ENCODE data around the gene UNC5C.

GRCh38 chr4:95325665-95326064 is 223.1 kb downstream of the UNC5C start:
- TF ChIP-seq, protein P1, sequence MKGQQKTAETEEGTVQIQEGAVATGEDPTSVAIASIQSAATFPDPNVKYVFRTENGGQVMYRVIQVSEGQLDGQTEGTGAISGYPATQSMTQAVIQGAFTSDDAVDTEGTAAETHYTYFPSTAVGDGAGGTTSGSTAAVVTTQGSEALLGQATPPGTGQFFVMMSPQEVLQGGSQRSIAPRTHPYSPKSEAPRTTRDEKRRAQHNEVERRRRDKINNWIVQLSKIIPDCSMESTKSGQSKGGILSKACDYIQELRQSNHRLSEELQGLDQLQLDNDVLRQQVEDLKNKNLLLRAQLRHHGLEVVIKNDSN (IDR thresholded peaks at IDR 0.05; ENCODE audit: borderline replicate concordance, low read depth): no peak
- no peak for TF ChIP-seq MEF2A (IDR thresholded peaks at IDR 0.05; ENCODE audit: borderline replicate concordance, low read depth)
- no peak for TF ChIP-seq YY1 (IDR thresholded peaks at IDR 0.05; ENCODE audit: low read depth)
- TF ChIP-seq, protein P2, sequence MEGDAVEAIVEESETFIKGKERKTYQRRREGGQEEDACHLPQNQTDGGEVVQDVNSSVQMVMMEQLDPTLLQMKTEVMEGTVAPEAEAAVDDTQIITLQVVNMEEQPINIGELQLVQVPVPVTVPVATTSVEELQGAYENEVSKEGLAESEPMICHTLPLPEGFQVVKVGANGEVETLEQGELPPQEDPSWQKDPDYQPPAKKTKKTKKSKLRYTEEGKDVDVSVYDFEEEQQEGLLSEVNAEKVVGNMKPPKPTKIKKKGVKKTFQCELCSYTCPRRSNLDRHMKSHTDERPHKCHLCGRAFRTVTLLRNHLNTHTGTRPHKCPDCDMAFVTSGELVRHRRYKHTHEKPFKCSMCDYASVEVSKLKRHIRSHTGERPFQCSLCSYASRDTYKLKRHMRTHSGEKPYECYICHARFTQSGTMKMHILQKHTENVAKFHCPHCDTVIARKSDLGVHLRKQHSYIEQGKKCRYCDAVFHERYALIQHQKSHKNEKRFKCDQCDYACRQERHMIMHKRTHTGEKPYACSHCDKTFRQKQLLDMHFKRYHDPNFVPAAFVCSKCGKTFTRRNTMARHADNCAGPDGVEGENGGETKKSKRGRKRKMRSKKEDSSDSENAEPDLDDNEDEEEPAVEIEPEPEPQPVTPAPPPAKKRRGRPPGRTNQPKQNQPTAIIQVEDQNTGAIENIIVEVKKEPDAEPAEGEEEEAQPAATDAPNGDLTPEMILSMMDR (IDR thresholded peaks at IDR 0.05): no peak
